Stimulated activated CD8-positive, alpha-beta memory T cell treated with anti-CD3 and anti-CD28 coated beads, Interleukin-4, amount 100 ng/mL, for 24 hours (primary cell): ENCODE measurements around the gene IFIT5.
"Not testable (repeated sequence)": the region's sequence is repeated elsewhere in the genome, so short reads cannot be mapped to it uniquely, and the experiment has no call there.

Experiments used
- DNase-seq: peaks from one replicate; pipeline ENCODE4 v3.0.0-alpha.2; 2020; ENCODE audit warnings: low read depth

The IFIT5 gene

DNA sequence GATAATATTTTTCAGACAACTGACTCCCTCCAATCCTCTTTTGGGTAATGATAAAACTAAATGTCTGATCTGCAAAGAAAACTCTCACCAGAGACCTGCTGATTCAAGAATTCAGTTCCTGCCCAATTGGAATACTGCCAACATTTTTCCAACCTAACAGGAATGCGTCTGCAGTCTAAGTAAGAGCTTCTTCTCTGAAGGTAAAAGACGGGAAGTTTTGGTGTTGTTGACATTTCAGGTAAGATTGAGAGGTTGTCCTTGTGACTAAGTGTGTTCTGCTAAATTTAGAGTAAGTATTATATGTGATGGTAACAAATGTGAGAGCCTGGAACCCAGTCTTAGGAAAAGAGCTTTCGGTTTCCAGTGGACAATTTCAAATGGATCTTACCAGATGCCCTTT is 17.6 kb downstream of the IFIT5 start:
- no peak for DNase-seq

DNA sequence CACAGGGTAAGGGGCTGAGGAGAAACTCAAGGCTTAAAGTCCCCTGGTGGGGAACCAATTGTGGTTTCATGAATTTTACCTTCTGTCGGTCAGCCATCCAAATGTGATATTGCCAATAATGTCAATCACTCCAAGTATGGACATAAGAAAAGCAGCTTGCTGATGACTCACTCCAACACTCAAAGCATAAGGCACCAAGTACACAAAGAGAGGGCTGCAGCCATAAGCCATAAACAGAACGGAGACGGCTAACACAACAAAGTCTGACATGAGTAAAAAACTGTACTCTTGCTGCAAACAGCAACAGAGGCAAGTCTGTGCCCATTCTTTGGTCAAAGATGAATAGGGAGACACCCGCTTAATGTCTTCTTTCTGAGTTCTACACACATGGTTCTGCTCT is 24.2 kb downstream of the IFIT5 start:
- no peak for DNase-seq

- DNase-seq = no peak
These were observed 26.1 kb downstream of the IFIT5 start for GRCh38 chr10:89440226-89441009.

GRCh38 chr10:89442289-89442688 is 27.9 kb downstream of the IFIT5 start:
- DNase-seq = no peak

DNA sequence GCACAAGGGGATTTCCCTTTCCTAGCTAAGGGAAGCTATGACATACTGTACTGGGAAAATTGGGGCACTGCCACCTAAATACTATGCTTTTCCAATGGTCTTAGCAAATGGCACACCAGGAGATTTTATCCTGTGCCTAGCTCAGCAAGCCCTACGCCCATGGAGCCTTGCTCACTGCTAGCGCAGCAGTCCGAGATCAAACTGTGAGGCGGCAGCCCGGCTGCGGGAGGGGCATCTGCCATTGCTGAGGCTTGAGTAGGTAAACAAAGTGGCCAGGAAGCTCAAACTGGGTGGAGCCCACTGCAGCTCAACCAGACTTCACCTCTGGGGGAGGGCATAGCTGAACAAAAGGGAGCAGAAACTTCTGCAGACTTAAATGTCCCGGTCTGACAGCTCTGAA is 30.5 kb downstream of the IFIT5 start:
- not testable (repeated sequence) for DNase-seq

DNA sequence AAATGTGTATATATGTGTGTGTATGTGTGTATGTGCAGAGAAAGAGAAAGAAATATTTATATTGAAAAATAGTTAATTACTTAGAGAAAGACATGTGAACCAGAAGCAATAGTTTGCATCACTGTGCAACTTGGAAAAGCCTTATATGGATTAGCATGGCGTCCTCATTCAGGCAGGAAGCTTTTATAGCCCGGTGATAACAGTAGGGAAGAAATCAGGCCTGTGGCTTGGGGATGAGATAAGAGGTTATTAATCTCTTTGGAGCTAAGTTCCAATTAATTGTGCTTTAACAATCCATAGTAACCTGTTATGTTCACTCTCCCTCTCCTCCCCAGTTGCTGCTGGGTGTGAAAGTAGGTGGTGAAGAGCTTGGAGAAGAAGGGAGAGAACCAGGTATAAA is 36.5 kb downstream of the IFIT5 start:
- no peak for DNase-seq

DNA sequence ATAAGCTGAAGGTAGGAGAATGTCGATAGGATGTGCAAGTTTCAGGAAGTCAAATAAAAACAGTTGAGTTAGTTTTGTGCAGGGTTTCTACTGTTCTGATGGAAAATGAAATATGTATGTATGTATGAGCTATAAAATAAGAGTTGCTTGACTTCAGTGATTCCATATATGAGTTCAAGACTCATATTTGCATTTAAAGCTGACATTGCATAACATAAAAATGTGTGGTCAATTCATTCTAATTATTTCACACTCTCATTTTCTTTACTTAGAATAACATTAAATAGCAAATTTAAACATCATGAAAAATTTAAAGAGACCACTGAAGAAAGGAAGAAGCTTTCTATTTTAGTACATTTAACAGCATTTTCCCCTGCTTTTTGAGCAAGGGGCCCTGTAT is 37.8 kb downstream of the IFIT5 start:
- DNase-seq = no peak

- DNase-seq = no peak
These were observed 40.4 kb downstream of the IFIT5 start for GRCh38 chr10:89454561-89455347.

GRCh38 chr10:89458291-89458690 is 43.9 kb downstream of the IFIT5 start:
- DNase-seq = no peak

DNA sequence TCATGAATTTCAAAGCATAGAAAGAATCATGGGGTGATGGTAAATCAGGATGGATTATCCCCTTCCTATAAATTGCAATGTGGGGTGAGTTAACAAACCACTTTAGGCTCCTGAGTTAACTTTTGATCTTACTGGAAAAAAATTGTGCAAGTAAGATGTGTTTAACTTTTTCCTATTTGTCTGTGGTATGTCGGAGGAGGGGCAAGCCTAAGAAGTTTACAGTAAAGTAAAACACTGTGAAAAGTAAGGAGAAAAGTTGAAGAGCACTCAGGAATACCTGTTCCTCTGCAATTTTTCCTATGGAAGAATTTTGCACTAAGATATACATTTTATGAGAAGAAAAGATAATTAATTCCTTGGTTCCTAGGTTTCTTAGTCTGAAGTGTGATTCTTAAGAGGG is 44.4 kb downstream of the IFIT5 start:
- no peak for DNase-seq

DNA sequence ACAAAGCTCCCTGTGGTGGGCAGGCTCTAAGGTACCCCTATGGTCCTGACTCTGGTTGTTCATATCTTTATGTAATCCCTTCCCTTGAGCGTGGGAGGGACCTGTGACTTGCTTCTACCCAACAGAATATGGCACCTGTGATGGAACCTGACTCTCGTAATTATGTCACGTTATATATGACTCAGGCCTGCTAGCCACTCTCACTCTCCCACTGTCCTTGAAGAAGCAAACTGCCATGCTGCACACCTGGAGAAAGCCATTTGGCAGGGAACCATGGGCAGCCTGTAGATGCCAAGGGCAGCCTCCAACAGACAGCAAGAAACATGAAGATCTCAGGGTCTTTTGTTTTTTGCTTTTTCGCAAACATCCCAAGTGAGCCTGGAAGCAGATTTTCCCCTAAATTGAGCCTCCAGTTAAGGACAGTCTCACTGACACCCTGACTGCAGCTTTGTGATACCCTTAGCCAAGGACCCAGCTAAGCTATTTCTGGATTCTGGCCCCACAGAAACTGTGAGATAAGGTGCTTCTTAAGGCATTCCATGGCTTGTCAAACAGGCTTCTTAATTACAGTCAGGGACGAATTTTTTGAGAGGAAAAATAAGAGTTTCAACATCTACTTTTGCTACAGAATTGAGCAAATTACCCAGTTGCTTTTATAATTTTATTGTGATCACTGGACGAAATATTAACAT is 49.6 kb downstream of the IFIT5 start:
- DNase-seq = no peak

DNA sequence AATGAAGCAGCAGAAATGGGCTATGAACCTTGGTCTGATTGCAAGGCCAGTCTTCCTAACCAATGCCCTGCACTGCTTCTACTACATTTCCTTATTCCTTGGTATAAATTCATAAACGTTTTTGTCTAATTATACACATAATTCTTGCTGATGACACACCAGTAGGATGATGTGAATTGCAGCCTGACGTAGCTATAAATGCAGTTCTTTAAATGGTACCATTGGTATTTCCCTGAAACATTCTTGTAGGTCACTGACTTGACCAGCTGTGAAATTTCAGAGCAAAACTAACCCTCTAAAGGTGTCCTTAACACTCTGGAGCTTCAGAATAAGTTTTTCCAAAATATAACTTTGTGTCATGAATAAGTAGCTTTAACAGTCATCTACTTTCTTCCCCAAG is 50.8 kb downstream of the IFIT5 start:
- DNase-seq = no peak

- DNase-seq = no peak
These were observed 52.2 kb downstream of the IFIT5 start for GRCh38 chr10:89466599-89467035.

GRCh38 chr10:89468191-89468965 is 54.0 kb downstream of the IFIT5 start:
- no peak for DNase-seq

GRCh38 chr10:89469517-89469916 is 55.1 kb downstream of the IFIT5 start:
- DNase-seq = no peak
